HEK293 (cell line): ENCODE results near the gene KRTAP12-4.

Experiments used
- CTCF ChIA-PET: fragments of 350-600 bp; formaldehyde crosslinking; extraction: SDS; loops from one replicate; lab custom pipeline; 2021; ENCODE audit warnings: antibody characterized with exemption; lab: Yijun Ruan, JAX
- POLR2A ChIA-PET: fragments of 300-600 bp; formaldehyde crosslinking; extraction: SDS; loops from one replicate; lab custom pipeline; 2020; ENCODE audit warnings: antibody characterized with exemption, inconsistent platforms; lab: Yijun Ruan, JAX
- H3K27ac ChIP-seq: fragments of 200-500 bp; sonication (Bioruptor generic); 2 replicates; pipeline ENCODE4 v1.5.1; 2014; ENCODE audit warnings: low read depth, low read length, control low read depth, inconsistent platforms; ENCODE audit errors: extremely low read depth
- H3K36me3 ChIP-seq, 2 experiments: fragments of 200-500 bp in 1 of 2; sonication (Bioruptor generic) in 1 of 2; 1 replicate in 1 of 2; 2 replicates in 1 of 2; pipeline ENCODE4 v1.5.1; 2014 to 2017; ENCODE audit warnings: inconsistent platforms in 2 of 2, low read length in 2 of 2; ENCODE audit not compliant: control insufficient read depth in 2 of 2, insufficient read depth in 1 of 2
- H3K4me1 ChIP-seq: fragments of 200-500 bp; sonication (Bioruptor generic); 2 replicates; pipeline ENCODE4 v1.5.1; 2014; ENCODE audit warnings: mild to moderate bottlenecking, low read length, inconsistent platforms; ENCODE audit not compliant: control insufficient read depth, insufficient read depth
- H3K4me3 ChIP-seq: 2 replicates; pipeline ENCODE4 v1.5.1; 2011; ENCODE audit warnings: low read depth, mild to moderate bottlenecking, control low read depth, low read length, moderate library complexity
- H3K9me3 ChIP-seq: fragments of 200-500 bp; sonication (Bioruptor generic); 2 replicates; pipeline ENCODE4 v1.5.1; 2014; ENCODE audit warnings: low read depth, low read length, inconsistent platforms; ENCODE audit not compliant: control insufficient read depth, insufficient read depth
- OVOL3 ChIP-seq: fragments of 450-650 bp; formaldehyde crosslinking; IDR thresholded peaks from 2 replicates; pipeline ENCODE4 v1.5.1; 2016; ENCODE audit warnings: missing biosample characterization, missing genetic modification characterization
- SALL2 ChIP-seq: fragments of 450-650 bp; formaldehyde crosslinking; IDR thresholded peaks from 2 replicates; pipeline ENCODE4 v1.5.0; 2017; ENCODE audit warnings: missing biosample characterization, mild to moderate bottlenecking, missing genetic modification characterization, borderline replicate concordance
- ZFHX2 ChIP-seq: fragments of 450-650 bp; formaldehyde crosslinking; conservative IDR thresholded peaks from 2 replicates; pipeline ENCODE4 v1.5.1; 2016; ENCODE audit warnings: missing biosample characterization, missing genetic modification characterization
- ZNF174 ChIP-seq: fragments of 450-650 bp; formaldehyde crosslinking; IDR thresholded peaks from 2 replicates; pipeline ENCODE4 v1.5.0; 2017; ENCODE audit warnings: missing biosample characterization, mild to moderate bottlenecking, missing genetic modification characterization
- ZNF24 ChIP-seq: fragments of 450-650 bp; formaldehyde crosslinking; IDR thresholded peaks from 2 replicates; pipeline ENCODE4 v1.5.1; 2016; ENCODE audit warnings: missing biosample characterization, missing genetic modification characterization
- ZNF335 ChIP-seq: fragments of 450-650 bp; formaldehyde crosslinking; conservative IDR thresholded peaks from 2 replicates; pipeline ENCODE4 v1.5.1; 2016; ENCODE audit warnings: missing biosample characterization, missing genetic modification characterization
- ZNF473 ChIP-seq: fragments of 450-650 bp; formaldehyde crosslinking; IDR thresholded peaks from 2 replicates; pipeline ENCODE4 v1.5.1; 2017; ENCODE audit warnings: missing biosample characterization, missing genetic modification characterization
- ZNF600 ChIP-seq: fragments of 450-650 bp; formaldehyde crosslinking; IDR thresholded peaks from 2 replicates; pipeline ENCODE4 v1.5.1; 2016; ENCODE audit warnings: missing biosample characterization, missing genetic modification characterization
- ZNF701 ChIP-seq: fragments of 450-650 bp; formaldehyde crosslinking; IDR thresholded peaks from 2 replicates; pipeline ENCODE4 v1.5.1; 2016; ENCODE audit warnings: missing biosample characterization, missing genetic modification characterization
- ZNF747 ChIP-seq: fragments of 450-650 bp; formaldehyde crosslinking; IDR thresholded peaks from 2 replicates; pipeline ENCODE4 v1.5.1; 2016; ENCODE audit warnings: missing biosample characterization, missing genetic modification characterization
- ZNF830 ChIP-seq: fragments of 450-650 bp; IDR thresholded peaks from 2 replicates; pipeline ENCODE4 v1.5.0; 2018; ENCODE audit warnings: missing biosample characterization, missing genetic modification characterization, low read depth, mild to moderate bottlenecking, moderate library complexity
- ZNF843 ChIP-seq: fragments of 450-650 bp; formaldehyde crosslinking; IDR thresholded peaks from 2 replicates; pipeline ENCODE4 v1.5.1; 2016; ENCODE audit warnings: missing biosample characterization, missing genetic modification characterization
- TF ChIP-seq, protein P1 (sequence below): fragments of 450-650 bp; formaldehyde crosslinking; IDR thresholded peaks from 2 replicates; pipeline ENCODE4 v1.5.1; 2016; ENCODE audit warnings: missing biosample characterization, missing genetic modification characterization
- TF ChIP-seq, protein P2 (sequence below): fragments of 450-650 bp; formaldehyde crosslinking; IDR thresholded peaks from 2 replicates; pipeline ENCODE4 v1.5.1; 2017; ENCODE audit warnings: missing biosample characterization, missing genetic modification characterization
- TF ChIP-seq, protein P3 (sequence below): fragments of 450-650 bp; formaldehyde crosslinking; IDR thresholded peaks from 2 replicates; pipeline ENCODE4 v1.5.1; 2016; ENCODE audit warnings: missing biosample characterization, missing genetic modification characterization
- TF ChIP-seq, protein P4 (sequence below): fragments of 450-650 bp; formaldehyde crosslinking; IDR thresholded peaks from 2 replicates; pipeline ENCODE4 v1.5.1; 2017; ENCODE audit warnings: missing biosample characterization, missing genetic modification characterization
- TF ChIP-seq, protein P5 (sequence below): fragments of 450-650 bp; formaldehyde crosslinking; IDR thresholded peaks from 2 replicates; pipeline ENCODE4 v1.5.1; 2016; ENCODE audit warnings: missing biosample characterization, missing genetic modification characterization, borderline replicate concordance
- TF ChIP-seq, protein P6 (sequence below): fragments of 450-650 bp; formaldehyde crosslinking; IDR thresholded peaks from 2 replicates; pipeline ENCODE4 v1.5.1; 2016; ENCODE audit warnings: missing biosample characterization, missing genetic modification characterization
- TF ChIP-seq, protein P7 (sequence below): fragments of 450-650 bp; formaldehyde crosslinking; IDR thresholded peaks from 2 replicates; pipeline ENCODE4 v1.5.1; 2016; ENCODE audit warnings: missing biosample characterization, missing genetic modification characterization

Gene KRTAP12-4

DNA sequence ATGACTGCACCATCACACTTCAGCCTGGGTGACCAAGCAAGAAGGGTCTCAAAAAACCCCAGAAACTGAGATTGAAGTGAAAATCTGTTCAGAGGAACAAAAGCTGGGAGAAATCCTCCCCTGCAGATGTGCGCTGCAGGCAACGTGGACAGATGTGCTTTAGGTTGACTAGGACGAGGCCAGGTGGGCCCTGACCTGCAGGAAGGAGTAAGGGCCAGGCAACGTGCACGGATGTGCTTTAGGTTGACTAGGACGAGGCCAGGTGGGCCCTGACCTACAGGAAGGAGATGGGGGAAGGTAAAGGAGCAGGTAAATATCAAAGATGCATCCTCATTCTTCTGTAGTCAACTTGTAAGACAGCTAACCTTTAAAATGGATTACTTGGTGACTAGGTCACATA is 30.0 kb upstream of the KRTAP12-4 start:
- TF ChIP-seq ZNF335 (tag by site-specific recombination) = no peak
- no peak for TF ChIP-seq ZNF830
- TF ChIP-seq ZNF701 (tag by site-specific recombination) = no peak
- no peak for TF ChIP-seq ZFHX2 (tag by site-specific recombination)
- no peak for TF ChIP-seq ZNF747 (tag by site-specific recombination)
- TF ChIP-seq, protein P1, sequence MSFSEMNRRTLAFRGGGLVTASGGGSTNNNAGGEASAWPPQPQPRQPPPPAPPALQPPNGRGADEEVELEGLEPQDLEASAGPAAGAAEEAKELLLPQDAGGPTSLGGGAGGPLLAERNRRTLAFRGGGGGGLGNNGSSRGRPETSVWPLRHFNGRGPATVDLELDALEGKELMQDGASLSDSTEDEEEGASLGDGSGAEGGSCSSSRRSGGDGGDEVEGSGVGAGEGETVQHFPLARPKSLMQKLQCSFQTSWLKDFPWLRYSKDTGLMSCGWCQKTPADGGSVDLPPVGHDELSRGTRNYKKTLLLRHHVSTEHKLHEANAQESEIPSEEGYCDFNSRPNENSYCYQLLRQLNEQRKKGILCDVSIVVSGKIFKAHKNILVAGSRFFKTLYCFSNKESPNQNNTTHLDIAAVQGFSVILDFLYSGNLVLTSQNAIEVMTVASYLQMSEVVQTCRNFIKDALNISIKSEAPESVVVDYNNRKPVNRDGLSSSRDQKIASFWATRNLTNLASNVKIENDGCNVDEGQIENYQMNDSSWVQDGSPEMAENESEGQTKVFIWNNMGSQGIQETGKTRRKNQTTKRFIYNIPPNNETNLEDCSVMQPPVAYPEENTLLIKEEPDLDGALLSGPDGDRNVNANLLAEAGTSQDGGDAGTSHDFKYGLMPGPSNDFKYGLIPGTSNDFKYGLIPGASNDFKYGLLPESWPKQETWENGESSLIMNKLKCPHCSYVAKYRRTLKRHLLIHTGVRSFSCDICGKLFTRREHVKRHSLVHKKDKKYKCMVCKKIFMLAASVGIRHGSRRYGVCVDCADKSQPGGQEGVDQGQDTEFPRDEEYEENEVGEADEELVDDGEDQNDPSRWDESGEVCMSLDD = no peak
- TF ChIP-seq, protein P2, sequence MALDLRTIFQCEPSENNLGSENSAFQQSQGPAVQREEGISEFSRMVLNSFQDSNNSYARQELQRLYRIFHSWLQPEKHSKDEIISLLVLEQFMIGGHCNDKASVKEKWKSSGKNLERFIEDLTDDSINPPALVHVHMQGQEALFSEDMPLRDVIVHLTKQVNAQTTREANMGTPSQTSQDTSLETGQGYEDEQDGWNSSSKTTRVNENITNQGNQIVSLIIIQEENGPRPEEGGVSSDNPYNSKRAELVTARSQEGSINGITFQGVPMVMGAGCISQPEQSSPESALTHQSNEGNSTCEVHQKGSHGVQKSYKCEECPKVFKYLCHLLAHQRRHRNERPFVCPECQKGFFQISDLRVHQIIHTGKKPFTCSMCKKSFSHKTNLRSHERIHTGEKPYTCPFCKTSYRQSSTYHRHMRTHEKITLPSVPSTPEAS = no peak
- no peak for TF ChIP-seq ZNF600 (tag by site-specific recombination)
- TF ChIP-seq, protein P3, sequence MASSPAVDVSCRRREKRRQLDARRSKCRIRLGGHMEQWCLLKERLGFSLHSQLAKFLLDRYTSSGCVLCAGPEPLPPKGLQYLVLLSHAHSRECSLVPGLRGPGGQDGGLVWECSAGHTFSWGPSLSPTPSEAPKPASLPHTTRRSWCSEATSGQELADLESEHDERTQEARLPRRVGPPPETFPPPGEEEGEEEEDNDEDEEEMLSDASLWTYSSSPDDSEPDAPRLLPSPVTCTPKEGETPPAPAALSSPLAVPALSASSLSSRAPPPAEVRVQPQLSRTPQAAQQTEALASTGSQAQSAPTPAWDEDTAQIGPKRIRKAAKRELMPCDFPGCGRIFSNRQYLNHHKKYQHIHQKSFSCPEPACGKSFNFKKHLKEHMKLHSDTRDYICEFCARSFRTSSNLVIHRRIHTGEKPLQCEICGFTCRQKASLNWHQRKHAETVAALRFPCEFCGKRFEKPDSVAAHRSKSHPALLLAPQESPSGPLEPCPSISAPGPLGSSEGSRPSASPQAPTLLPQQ (tag by site-specific recombination) = no peak
- TF ChIP-seq ZNF24 (tag by site-specific recombination) = no peak
- TF ChIP-seq ZNF843 (tag by site-specific recombination) = no peak
- TF ChIP-seq, protein P4, sequence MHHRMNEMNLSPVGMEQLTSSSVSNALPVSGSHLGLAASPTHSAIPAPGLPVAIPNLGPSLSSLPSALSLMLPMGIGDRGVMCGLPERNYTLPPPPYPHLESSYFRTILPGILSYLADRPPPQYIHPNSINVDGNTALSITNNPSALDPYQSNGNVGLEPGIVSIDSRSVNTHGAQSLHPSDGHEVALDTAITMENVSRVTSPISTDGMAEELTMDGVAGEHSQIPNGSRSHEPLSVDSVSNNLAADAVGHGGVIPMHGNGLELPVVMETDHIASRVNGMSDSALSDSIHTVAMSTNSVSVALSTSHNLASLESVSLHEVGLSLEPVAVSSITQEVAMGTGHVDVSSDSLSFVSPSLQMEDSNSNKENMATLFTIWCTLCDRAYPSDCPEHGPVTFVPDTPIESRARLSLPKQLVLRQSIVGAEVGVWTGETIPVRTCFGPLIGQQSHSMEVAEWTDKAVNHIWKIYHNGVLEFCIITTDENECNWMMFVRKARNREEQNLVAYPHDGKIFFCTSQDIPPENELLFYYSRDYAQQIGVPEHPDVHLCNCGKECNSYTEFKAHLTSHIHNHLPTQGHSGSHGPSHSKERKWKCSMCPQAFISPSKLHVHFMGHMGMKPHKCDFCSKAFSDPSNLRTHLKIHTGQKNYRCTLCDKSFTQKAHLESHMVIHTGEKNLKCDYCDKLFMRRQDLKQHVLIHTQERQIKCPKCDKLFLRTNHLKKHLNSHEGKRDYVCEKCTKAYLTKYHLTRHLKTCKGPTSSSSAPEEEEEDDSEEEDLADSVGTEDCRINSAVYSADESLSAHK (tag by site-specific recombination) = no peak
- TF ChIP-seq ZNF174 = no peak
- TF ChIP-seq SALL2 (tag by site-specific recombination) = no peak
- TF ChIP-seq, protein P5, sequence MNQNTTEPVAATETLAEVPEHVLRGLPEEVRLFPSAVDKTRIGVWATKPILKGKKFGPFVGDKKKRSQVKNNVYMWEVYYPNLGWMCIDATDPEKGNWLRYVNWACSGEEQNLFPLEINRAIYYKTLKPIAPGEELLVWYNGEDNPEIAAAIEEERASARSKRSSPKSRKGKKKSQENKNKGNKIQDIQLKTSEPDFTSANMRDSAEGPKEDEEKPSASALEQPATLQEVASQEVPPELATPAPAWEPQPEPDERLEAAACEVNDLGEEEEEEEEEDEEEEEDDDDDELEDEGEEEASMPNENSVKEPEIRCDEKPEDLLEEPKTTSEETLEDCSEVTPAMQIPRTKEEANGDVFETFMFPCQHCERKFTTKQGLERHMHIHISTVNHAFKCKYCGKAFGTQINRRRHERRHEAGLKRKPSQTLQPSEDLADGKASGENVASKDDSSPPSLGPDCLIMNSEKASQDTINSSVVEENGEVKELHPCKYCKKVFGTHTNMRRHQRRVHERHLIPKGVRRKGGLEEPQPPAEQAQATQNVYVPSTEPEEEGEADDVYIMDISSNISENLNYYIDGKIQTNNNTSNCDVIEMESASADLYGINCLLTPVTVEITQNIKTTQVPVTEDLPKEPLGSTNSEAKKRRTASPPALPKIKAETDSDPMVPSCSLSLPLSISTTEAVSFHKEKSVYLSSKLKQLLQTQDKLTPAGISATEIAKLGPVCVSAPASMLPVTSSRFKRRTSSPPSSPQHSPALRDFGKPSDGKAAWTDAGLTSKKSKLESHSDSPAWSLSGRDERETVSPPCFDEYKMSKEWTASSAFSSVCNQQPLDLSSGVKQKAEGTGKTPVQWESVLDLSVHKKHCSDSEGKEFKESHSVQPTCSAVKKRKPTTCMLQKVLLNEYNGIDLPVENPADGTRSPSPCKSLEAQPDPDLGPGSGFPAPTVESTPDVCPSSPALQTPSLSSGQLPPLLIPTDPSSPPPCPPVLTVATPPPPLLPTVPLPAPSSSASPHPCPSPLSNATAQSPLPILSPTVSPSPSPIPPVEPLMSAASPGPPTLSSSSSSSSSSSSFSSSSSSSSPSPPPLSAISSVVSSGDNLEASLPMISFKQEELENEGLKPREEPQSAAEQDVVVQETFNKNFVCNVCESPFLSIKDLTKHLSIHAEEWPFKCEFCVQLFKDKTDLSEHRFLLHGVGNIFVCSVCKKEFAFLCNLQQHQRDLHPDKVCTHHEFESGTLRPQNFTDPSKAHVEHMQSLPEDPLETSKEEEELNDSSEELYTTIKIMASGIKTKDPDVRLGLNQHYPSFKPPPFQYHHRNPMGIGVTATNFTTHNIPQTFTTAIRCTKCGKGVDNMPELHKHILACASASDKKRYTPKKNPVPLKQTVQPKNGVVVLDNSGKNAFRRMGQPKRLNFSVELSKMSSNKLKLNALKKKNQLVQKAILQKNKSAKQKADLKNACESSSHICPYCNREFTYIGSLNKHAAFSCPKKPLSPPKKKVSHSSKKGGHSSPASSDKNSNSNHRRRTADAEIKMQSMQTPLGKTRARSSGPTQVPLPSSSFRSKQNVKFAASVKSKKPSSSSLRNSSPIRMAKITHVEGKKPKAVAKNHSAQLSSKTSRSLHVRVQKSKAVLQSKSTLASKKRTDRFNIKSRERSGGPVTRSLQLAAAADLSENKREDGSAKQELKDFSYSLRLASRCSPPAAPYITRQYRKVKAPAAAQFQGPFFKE (tag by site-specific recombination) = no peak
- TF ChIP-seq OVOL3 (tag by site-specific recombination) = no peak
- TF ChIP-seq, protein P6, sequence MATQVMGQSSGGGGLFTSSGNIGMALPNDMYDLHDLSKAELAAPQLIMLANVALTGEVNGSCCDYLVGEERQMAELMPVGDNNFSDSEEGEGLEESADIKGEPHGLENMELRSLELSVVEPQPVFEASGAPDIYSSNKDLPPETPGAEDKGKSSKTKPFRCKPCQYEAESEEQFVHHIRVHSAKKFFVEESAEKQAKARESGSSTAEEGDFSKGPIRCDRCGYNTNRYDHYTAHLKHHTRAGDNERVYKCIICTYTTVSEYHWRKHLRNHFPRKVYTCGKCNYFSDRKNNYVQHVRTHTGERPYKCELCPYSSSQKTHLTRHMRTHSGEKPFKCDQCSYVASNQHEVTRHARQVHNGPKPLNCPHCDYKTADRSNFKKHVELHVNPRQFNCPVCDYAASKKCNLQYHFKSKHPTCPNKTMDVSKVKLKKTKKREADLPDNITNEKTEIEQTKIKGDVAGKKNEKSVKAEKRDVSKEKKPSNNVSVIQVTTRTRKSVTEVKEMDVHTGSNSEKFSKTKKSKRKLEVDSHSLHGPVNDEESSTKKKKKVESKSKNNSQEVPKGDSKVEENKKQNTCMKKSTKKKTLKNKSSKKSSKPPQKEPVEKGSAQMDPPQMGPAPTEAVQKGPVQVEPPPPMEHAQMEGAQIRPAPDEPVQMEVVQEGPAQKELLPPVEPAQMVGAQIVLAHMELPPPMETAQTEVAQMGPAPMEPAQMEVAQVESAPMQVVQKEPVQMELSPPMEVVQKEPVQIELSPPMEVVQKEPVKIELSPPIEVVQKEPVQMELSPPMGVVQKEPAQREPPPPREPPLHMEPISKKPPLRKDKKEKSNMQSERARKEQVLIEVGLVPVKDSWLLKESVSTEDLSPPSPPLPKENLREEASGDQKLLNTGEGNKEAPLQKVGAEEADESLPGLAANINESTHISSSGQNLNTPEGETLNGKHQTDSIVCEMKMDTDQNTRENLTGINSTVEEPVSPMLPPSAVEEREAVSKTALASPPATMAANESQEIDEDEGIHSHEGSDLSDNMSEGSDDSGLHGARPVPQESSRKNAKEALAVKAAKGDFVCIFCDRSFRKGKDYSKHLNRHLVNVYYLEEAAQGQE (tag by site-specific recombination) = no peak
- TF ChIP-seq, protein P7, sequence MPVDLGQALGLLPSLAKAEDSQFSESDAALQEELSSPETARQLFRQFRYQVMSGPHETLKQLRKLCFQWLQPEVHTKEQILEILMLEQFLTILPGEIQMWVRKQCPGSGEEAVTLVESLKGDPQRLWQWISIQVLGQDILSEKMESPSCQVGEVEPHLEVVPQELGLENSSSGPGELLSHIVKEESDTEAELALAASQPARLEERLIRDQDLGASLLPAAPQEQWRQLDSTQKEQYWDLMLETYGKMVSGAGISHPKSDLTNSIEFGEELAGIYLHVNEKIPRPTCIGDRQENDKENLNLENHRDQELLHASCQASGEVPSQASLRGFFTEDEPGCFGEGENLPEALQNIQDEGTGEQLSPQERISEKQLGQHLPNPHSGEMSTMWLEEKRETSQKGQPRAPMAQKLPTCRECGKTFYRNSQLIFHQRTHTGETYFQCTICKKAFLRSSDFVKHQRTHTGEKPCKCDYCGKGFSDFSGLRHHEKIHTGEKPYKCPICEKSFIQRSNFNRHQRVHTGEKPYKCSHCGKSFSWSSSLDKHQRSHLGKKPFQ (tag by site-specific recombination) = no peak
- TF ChIP-seq ZNF473 (tag by site-specific recombination) = no peak
- no peaks in the 10 kb centered on the region for H3K9me3 ChIP-seq
- no peak overlapping the region for H3K4me3 ChIP-seq
- H3K27ac ChIP-seq = no peak overlapping the region
- no peaks in the 10 kb centered on the region for H3K36me3 ChIP-seq
- H3K4me1 ChIP-seq = no peaks in the 10 kb centered on the region
- POLR2A ChIA-PET = interaction anchor here (0.6 kb wide), 1 partner anchor 237 kb away, joined by 8 read pairs; no protein-coding TSS in a partner anchor
- CTCF ChIA-PET = no interaction called here
